HepG2 (cell line): Measurements from ENCODE around the gene AP3B1. TPM values are rescaled to one million over a fixed set of nuclear protein-coding genes. Genes with fewer than 3 reads are reported as not detected.

ENCODE experiments used
- ATAC-seq: fragments of 200-7000 bp; cut with Tn5 transposase; 3 replicates; pipeline ENCODE4 v1.9.1; 2020; ENCODE audit warnings: mild to moderate bottlenecking, moderate library complexity
- BruUV-seq: library from RNA; stranded (reverse); fragments of 400-500 nt; replicated peaks from 2 replicates; lab custom pipeline; 2021; lab: Mats Ljungman, UMichigan
- CTCF ChIA-PET: fragments of 300-600 bp; formaldehyde crosslinking; extraction: SDS; loops from one replicate; lab custom pipeline; 2021; ENCODE audit warnings: low total read pairs, inconsistent platforms, low intra/inter-chr PET ratio; lab: Yijun Ruan, JAX
- POLR2A ChIA-PET: fragments of 350-600 bp; sonication (Branson Sonifier 250); formaldehyde crosslinking; loops from one replicate; lab custom pipeline; 2020; ENCODE audit warnings: antibody characterized with exemption, inconsistent platforms; lab: Yijun Ruan, JAX
- DNase-seq: peaks from one replicate; pipeline ENCODE4 v3.0.0-alpha.2; 2015; ENCODE audit warnings: low spot score
- FAIRE-seq: peaks from 3 replicates; lab custom pipeline; 2011; peaks lifted over from hg19 to GRCh38; lab: Jason Lieb, UNC
- H2AFZ ChIP-seq: one replicate; pipeline ENCODE4 v1.6.1; 2011; ENCODE audit warnings: low read length, inconsistent platforms
- H3K27ac ChIP-seq: fragments of 300-600 bp; 3 replicates; pipeline ENCODE4 v1.8.0; 2011; ENCODE audit warnings: mixed run types, mild to moderate bottlenecking, mixed read lengths, low read length, inconsistent platforms; ENCODE audit not compliant: insufficient read depth; ENCODE audit errors: extremely low read length
- H3K27me3 ChIP-seq, 2 experiments: fragments of 200-600 bp in 1 of 2; 2 replicates in 1 of 2; 3 replicates in 1 of 2; pipeline versions ENCODE4 v1.6.0 to v1.8.0; 2011; ENCODE audit warnings: low read length in 2 of 2, mild to moderate bottlenecking in 2 of 2, moderate library complexity in 2 of 2, inconsistent platforms in 1 of 2; ENCODE audit not compliant: insufficient read depth in 2 of 2, control insufficient read depth in 1 of 2
- H3K36me3 ChIP-seq, 2 experiments: fragments of 200-600 bp in 1 of 2; replicated peaks in 1 of 2; 2 replicates in 1 of 2; 3 replicates in 1 of 2; pipeline versions ENCODE4 v1.5.1 to v1.8.0; 2011; ENCODE audit warnings: low read length in 2 of 2, inconsistent platforms in 1 of 2; ENCODE audit not compliant: insufficient read depth in 2 of 2, control insufficient read depth in 1 of 2
- H3K4me1 ChIP-seq: 2 replicates; pipeline ENCODE4 v1.5.1; 2012; ENCODE audit warnings: low read length, inconsistent platforms; ENCODE audit not compliant: insufficient read depth
- H3K4me2 ChIP-seq: 2 replicates; pipeline ENCODE4 v1.6.0; 2011; ENCODE audit warnings: low read depth, low read length, inconsistent platforms
- H3K4me3 ChIP-seq, 3 experiments: fragments of 200-600 bp in 1 of 3; sonication (generic), shearing (Covaris generic) in 1 of 3; replicated peaks in 1 of 3; 2 replicates each; pipeline ENCODE4 v1.5.1; 2011 to 2016; ENCODE audit warnings: low read length in 3 of 3, inconsistent platforms in 2 of 3, low read depth in 2 of 3, mild to moderate bottlenecking in 2 of 3, control low read depth in 1 of 3, mixed read lengths in 1 of 3; ENCODE audit not compliant: insufficient read depth in 1 of 3
- H3K79me2 ChIP-seq: one replicate; pipeline ENCODE4 v1.6.1; 2011; ENCODE audit warnings: low read length, inconsistent platforms; ENCODE audit not compliant: insufficient read depth
- H3K9ac ChIP-seq: 2 replicates; pipeline ENCODE4 v1.6.0; 2011; ENCODE audit warnings: mild to moderate bottlenecking, low read depth, low read length, inconsistent platforms; ENCODE audit not compliant: insufficient read depth
- H3K9me3 ChIP-seq: 2 replicates; pipeline ENCODE4 v1.5.1; 2012; ENCODE audit warnings: mild to moderate bottlenecking, low read length
- H4K20me1 ChIP-seq: 2 replicates; pipeline ENCODE4 v1.6.0; 2011; ENCODE audit warnings: inconsistent platforms, mild to moderate bottlenecking, low read length, moderate library complexity; ENCODE audit not compliant: insufficient read depth
- ARNT ChIP-seq: fragments of 450-650 bp; IDR thresholded peaks from 2 replicates; pipeline ENCODE4 v1.6.1; 2017
- CREB1 ChIP-seq, 2 experiments: fragments of 450-650 bp in 1 of 2; IDR thresholded peaks; 2 replicates each; pipeline ENCODE4 v1.6.1; 2016 to 2017; ENCODE audit warnings: control low read depth in 1 of 2, mild to moderate bottlenecking in 1 of 2, missing compliant biosample characterization in 1 of 2, missing genetic modification characterization in 1 of 2
- GZF1 ChIP-seq: sonication (generic); formaldehyde crosslinking; IDR thresholded peaks from 2 replicates; pipeline ENCODE4 v1.5.1; 2020; ENCODE audit warnings: mild to moderate bottlenecking, missing genetic modification reagents
- KLF15 ChIP-seq: sonication (generic); formaldehyde crosslinking; IDR thresholded peaks from 2 replicates; pipeline ENCODE4 v1.8.1; 2023; ENCODE audit warnings: borderline replicate concordance, mild to moderate bottlenecking, inconsistent platforms, missing genetic modification reagents, mixed read lengths
- MATR3 ChIP-seq: sonication (generic); formaldehyde crosslinking; IDR thresholded peaks from 2 replicates; pipeline ENCODE4 v1.4.0; 2020; ENCODE audit warnings: missing genetic modification reagents
- NCOA5 ChIP-seq: sonication (generic); formaldehyde crosslinking; IDR thresholded peaks from 2 replicates; pipeline ENCODE4 v1.4.0; 2020; ENCODE audit warnings: missing genetic modification reagents
- RNF2 ChIP-seq: fragments of 450-650 bp; conservative IDR thresholded peaks from 2 replicates; pipeline ENCODE4 v1.6.1; 2016; ENCODE audit warnings: low read depth
- SKIL ChIP-seq: sonication (generic); formaldehyde crosslinking; IDR thresholded peaks from 2 replicates; pipeline ENCODE4 v1.8.0; 2022; ENCODE audit warnings: missing genetic modification reagents, mild to moderate bottlenecking, moderate library complexity, borderline replicate concordance
- SNAI1 ChIP-seq: sonication (generic); formaldehyde crosslinking; IDR thresholded peaks from 2 replicates; pipeline ENCODE4 v1.5.0; 2020; ENCODE audit warnings: mild to moderate bottlenecking, missing genetic modification reagents, borderline replicate concordance
- TBX3 ChIP-seq: fragments of 450-650 bp; IDR thresholded peaks from 2 replicates; pipeline ENCODE4 v1.6.1; 2017; ENCODE audit warnings: antibody characterized with exemption, mild to moderate bottlenecking, inconsistent platforms, borderline replicate concordance
- TP53 ChIP-seq: sonication (generic); formaldehyde crosslinking; conservative IDR thresholded peaks from 2 replicates; pipeline ENCODE4 v1.4.0; 2020; ENCODE audit warnings: missing genetic modification reagents
- ZFY ChIP-seq: sonication (generic); formaldehyde crosslinking; IDR thresholded peaks from 2 replicates; pipeline ENCODE4 v1.4.0; 2020; ENCODE audit warnings: missing genetic modification reagents
- ZNF18 ChIP-seq: sonication (generic); formaldehyde crosslinking; IDR thresholded peaks from 2 replicates; pipeline ENCODE4 v1.8.0; 2022; ENCODE audit warnings: mild to moderate bottlenecking, missing genetic modification reagents; ENCODE audit not compliant: insufficient replicate concordance
- ZNF567 ChIP-seq: sonication (generic); formaldehyde crosslinking; IDR thresholded peaks from 2 replicates; pipeline ENCODE4 v1.8.1; 2023; ENCODE audit warnings: mild to moderate bottlenecking, missing genetic modification reagents, borderline replicate concordance
- ZNF768 ChIP-seq: sonication (generic); formaldehyde crosslinking; IDR thresholded peaks from 2 replicates; pipeline ENCODE4 v1.4.0; 2020; ENCODE audit warnings: missing genetic modification reagents
- WGBS: methylation state at CpG from one replicate; pipeline ENCODE4 v1.1.6; 2017; ENCODE audit warnings: low lambda C conversion rate; 5-methylcytosine and 5-hydroxymethylcytosine counted together
- in situ Hi-C: cut with HindIII; loops from 2 replicates; pipeline ENCODE4 v1.10.0; 2017; ENCODE audit warnings: low pct_unique_long_range_greater_than_20kb; ENCODE audit not compliant: extremely low pct_ligation_motif_present
- intact Hi-C: fragments of 100-400 bp; cut with micrococcal nuclease; formaldehyde crosslinking; loops from one replicate; pipeline ENCODE4 v1.10.0; 2022; ENCODE audit not compliant: unreplicated experiment
- polyA plus RNA-seq, 8 experiments: library from polyadenylated mRNA; depleted of rRNA in 3 of 8; stranded (reverse) in 7 of 8; unstranded in 1 of 8; fragments of >200 nt; fragmentation: Illumina TruSeq in 4 of 8; extraction: Trizol in 4 of 8; gene quantifications; 2 replicates each; pipeline versions ENCODE4 v1.2.1 to v1.2.3, GENCODE V29; 2011 to 2016; ENCODE audit warnings: low read depth in 4 of 8, missing spikeins in 1 of 8, mixed read lengths in 1 of 8; ENCODE audit not compliant: insufficient read depth in 1 of 8
- total RNA-seq, 5 experiments: library from RNA; depleted of rRNA; stranded (reverse); fragments of >200 nt; fragmentation: Illumina TruSeq; extraction: Trizol; gene quantifications; 2 replicates each; pipeline ENCODE4 v1.2.3, GENCODE V29; 2016; ENCODE audit warnings: low read depth in 1 of 5
- TF ChIP-seq, protein P1 (sequence below): IDR thresholded peaks from 2 replicates; pipeline ENCODE4 v1.6.1; 2016; ENCODE audit warnings: missing compliant biosample characterization, missing genetic modification reagents, borderline replicate concordance
- TF ChIP-seq, protein P2 (sequence below): sonication (generic); formaldehyde crosslinking; IDR thresholded peaks from 2 replicates; pipeline ENCODE4 v1.5.0; 2020; ENCODE audit warnings: mild to moderate bottlenecking, missing genetic modification reagents, moderate library complexity

AP3B1 gene
- total and polyA plus RNA-seq, 2 of the 13 experiments (the other 11 are each of a cell fraction or from before 2014, with no cell fraction given): 37.7 to 51.2 TPM

DNA sequence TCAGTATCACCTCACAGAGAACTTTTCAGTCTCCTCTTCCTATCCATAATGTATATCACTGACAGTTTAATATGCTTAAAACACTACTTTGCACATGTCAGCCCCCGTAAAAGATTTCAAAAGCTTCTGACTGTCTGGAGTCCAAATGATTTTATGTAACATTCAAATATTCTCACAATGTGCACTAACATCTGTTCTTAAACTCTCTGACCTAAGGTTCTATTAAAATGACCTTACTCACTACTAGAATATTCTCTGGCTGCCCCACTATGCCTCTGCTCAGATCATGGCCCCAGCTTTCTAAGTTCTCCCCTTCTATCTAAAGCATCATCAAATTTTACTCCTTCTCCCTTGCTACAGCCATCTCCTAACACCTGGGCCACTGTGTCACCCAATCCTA, 52.5 kb downstream of the AP3B1 start (continued):
- TF ChIP-seq KLF15 (CRISPR knock-in tag) (no peak), SNAI1 (no peak), GZF1 (no peak)
- TF ChIP-seq, protein P1, sequence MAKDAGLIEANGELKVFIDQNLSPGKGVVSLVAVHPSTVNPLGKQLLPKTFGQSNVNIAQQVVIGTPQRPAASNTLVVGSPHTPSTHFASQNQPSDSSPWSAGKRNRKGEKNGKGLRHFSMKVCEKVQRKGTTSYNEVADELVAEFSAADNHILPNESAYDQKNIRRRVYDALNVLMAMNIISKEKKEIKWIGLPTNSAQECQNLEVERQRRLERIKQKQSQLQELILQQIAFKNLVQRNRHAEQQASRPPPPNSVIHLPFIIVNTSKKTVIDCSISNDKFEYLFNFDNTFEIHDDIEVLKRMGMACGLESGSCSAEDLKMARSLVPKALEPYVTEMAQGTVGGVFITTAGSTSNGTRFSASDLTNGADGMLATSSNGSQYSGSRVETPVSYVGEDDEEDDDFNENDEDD: no peak
- TF ChIP-seq, protein P2, sequence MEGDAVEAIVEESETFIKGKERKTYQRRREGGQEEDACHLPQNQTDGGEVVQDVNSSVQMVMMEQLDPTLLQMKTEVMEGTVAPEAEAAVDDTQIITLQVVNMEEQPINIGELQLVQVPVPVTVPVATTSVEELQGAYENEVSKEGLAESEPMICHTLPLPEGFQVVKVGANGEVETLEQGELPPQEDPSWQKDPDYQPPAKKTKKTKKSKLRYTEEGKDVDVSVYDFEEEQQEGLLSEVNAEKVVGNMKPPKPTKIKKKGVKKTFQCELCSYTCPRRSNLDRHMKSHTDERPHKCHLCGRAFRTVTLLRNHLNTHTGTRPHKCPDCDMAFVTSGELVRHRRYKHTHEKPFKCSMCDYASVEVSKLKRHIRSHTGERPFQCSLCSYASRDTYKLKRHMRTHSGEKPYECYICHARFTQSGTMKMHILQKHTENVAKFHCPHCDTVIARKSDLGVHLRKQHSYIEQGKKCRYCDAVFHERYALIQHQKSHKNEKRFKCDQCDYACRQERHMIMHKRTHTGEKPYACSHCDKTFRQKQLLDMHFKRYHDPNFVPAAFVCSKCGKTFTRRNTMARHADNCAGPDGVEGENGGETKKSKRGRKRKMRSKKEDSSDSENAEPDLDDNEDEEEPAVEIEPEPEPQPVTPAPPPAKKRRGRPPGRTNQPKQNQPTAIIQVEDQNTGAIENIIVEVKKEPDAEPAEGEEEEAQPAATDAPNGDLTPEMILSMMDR (CRISPR knock-in tag): no peak

DNA sequence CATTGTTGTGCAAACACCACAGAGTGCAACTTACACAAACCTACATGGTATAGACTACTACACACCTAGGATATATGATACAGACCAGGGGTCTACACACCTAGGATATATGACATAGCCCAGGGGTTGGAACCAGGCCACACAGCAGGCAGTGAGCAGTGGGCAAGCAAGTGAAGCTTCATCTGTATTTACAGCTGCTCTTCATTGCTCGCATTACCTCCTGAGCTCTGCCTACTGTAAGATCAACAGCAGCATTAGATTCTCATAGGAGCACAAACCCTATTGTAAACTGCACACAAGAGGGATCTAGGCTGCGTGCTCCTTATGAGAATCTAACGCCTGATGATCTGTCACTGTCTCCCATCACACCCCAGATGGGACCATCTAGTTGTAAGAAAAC, 56.6 kb downstream of the AP3B1 start:
- Histone ChIP-seq H3K9ac (no peak overlapping the region), H3K4me2 (no peak overlapping the region), H3K36me3 (peaks cover 10 to 14% of the 10 kb centered on the region in 2 experiments), H3K4me3 (no peak overlapping the region), H4K20me1 (no peaks in the 10 kb centered on the region), H3K79me2 (no peaks in the 10 kb centered on the region), H3K27me3 (no peaks in the 10 kb centered on the region), H3K4me1 (no peaks in the 10 kb centered on the region), H2AFZ (no peak overlapping the region), H3K27ac (no peak overlapping the region), H3K9me3 (no peaks in the 10 kb centered on the region)
- BruUV-seq: no TSS peak
- POLR2A ChIA-PET: no interaction called here
- ATAC-seq: no peak
- CTCF ChIA-PET: no interaction called here
- DNase-seq: no peak
- FAIRE-seq: no peak
- intact Hi-C loops: no loop called here
- in situ Hi-C loops: no loop called here
- WGBS: 50% methylated on average over 2 of the region's 3 CpGs
- no peak for TF ChIP-seq CREB1 (IDR thresholded peaks at IDR 0.05)
- no peak for TF ChIP-seq CREB1 (CRISPR knock-in tag; IDR thresholded peaks at IDR 0.05)
- TF ChIP-seq ARNT: no peak
- TF ChIP-seq ZNF567: no peak
- no peak for TF ChIP-seq SKIL (CRISPR knock-in tag)
- no peak for TF ChIP-seq TP53 (CRISPR knock-in tag)
- no peak for TF ChIP-seq ZNF768 (CRISPR knock-in tag)
- no peak for TF ChIP-seq ZFY (CRISPR knock-in tag)
- no peak for TF ChIP-seq TBX3
- TF ChIP-seq MATR3 (CRISPR knock-in tag): no peak
- TF ChIP-seq RNF2: no peak
- no peak for TF ChIP-seq NCOA5 (CRISPR knock-in tag)
- TF ChIP-seq ZNF18 (CRISPR knock-in tag): no peak
